WTC11 (cell line): ENCODE data around the gene TGM4.

Source experiments
- ESRRA ChIP-seq: sonication (generic); formaldehyde crosslinking; IDR thresholded peaks from 2 replicates; pipeline ENCODE4 v1.8.1; 2022; ENCODE audit warnings: mild to moderate bottlenecking, missing genetic modification reagents, borderline replicate concordance
- FOXP1 ChIP-seq: sonication (generic); formaldehyde crosslinking; IDR thresholded peaks from 2 replicates; pipeline ENCODE4 v1.8.0; 2022; ENCODE audit warnings: missing genetic modification reagents, mild to moderate bottlenecking, moderate library complexity, borderline replicate concordance
- MYBL2 ChIP-seq: sonication (generic); formaldehyde crosslinking; IDR thresholded peaks from 2 replicates; pipeline ENCODE4 v1.8.1; 2023; ENCODE audit warnings: mild to moderate bottlenecking, moderate library complexity, missing genetic modification reagents
- NFE2L1 ChIP-seq: sonication (generic); formaldehyde crosslinking; IDR thresholded peaks from 2 replicates; pipeline ENCODE4 v1.8.1; 2023; ENCODE audit warnings: missing genetic modification reagents
- TEAD4 ChIP-seq: sonication (generic); formaldehyde crosslinking; IDR thresholded peaks from 2 replicates; pipeline ENCODE4 v1.8.0; 2022; ENCODE audit warnings: mild to moderate bottlenecking, missing genetic modification reagents
- ZBTB21 ChIP-seq: sonication (generic); formaldehyde crosslinking; IDR thresholded peaks from 2 replicates; pipeline ENCODE4 v1.8.1; 2023; ENCODE audit warnings: mild to moderate bottlenecking, missing genetic modification reagents, borderline replicate concordance
- TF ChIP-seq, protein P1 (sequence below): sonication (generic); formaldehyde crosslinking; IDR thresholded peaks from 2 replicates; pipeline ENCODE4 v1.8.0; 2022; ENCODE audit warnings: mild to moderate bottlenecking, missing genetic modification reagents
- TF ChIP-seq, protein P2 (sequence below): sonication (generic); formaldehyde crosslinking; conservative IDR thresholded peaks from 2 replicates; pipeline ENCODE4 v1.8.1; 2022; ENCODE audit warnings: mild to moderate bottlenecking, missing genetic modification reagents
- TF ChIP-seq, protein P3 (sequence below): sonication (generic); formaldehyde crosslinking; IDR thresholded peaks from 2 replicates; pipeline ENCODE4 v1.8.0; 2023; ENCODE audit warnings: mild to moderate bottlenecking, missing genetic modification reagents
- TF ChIP-seq, protein P4 (sequence below): fragments of 200-600 bp; IDR thresholded peaks from 2 replicates; pipeline ENCODE4 v1.8.0; 2022; ENCODE audit warnings: antibody characterized with exemption
- TF ChIP-seq, protein P5 (sequence below): sonication (generic); formaldehyde crosslinking; IDR thresholded peaks from 2 replicates; pipeline ENCODE4 v1.8.1; 2022; ENCODE audit warnings: missing genetic modification reagents, borderline replicate concordance
- TF ChIP-seq, protein P6 (sequence below): sonication (generic); formaldehyde crosslinking; IDR thresholded peaks from 2 replicates; pipeline ENCODE4 v1.8.1; 2023; ENCODE audit warnings: mild to moderate bottlenecking, missing genetic modification reagents, borderline replicate concordance
- TF ChIP-seq, protein P7 (sequence below): sonication (generic); formaldehyde crosslinking; IDR thresholded peaks from 2 replicates; pipeline ENCODE4 v1.8.1; 2023; ENCODE audit warnings: mild to moderate bottlenecking, missing genetic modification reagents, moderate library complexity
- TF ChIP-seq, protein P8 (sequence below): sonication (generic); formaldehyde crosslinking; IDR thresholded peaks from 2 replicates; pipeline ENCODE4 v1.8.0; 2022; ENCODE audit warnings: mild to moderate bottlenecking, missing genetic modification reagents

DNA sequence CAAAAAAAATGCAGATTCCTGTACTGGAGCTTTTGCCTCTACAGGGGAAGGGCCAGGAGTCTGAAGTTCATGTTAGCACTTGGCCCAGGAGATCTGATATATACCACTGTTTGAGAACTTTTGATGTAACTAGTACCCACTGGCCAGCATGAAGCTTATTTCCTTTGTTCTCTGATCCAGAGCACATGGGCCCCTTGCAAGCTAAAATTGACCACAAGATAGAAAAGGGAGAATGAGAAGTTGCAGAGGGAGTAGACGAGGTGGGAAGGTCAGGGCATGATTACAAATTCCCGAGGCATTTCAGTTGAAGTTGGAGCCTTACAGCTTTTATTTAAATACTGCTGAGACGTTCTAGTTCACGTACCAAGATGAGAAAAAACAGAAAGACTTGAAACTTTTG lies 28.2 kb downstream of the TGM4 start:
- TF ChIP-seq, protein P1, sequence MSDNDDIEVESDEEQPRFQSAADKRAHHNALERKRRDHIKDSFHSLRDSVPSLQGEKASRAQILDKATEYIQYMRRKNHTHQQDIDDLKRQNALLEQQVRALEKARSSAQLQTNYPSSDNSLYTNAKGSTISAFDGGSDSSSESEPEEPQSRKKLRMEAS, result no peak
- TF ChIP-seq, protein P2, sequence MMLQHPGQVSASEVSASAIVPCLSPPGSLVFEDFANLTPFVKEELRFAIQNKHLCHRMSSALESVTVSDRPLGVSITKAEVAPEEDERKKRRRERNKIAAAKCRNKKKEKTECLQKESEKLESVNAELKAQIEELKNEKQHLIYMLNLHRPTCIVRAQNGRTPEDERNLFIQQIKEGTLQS, result no peak
- TF ChIP-seq ZBTB21 (CRISPR knock-in tag), result no peak
- no peak for TF ChIP-seq FOXP1 (CRISPR knock-in tag)
- TF ChIP-seq, protein P3, sequence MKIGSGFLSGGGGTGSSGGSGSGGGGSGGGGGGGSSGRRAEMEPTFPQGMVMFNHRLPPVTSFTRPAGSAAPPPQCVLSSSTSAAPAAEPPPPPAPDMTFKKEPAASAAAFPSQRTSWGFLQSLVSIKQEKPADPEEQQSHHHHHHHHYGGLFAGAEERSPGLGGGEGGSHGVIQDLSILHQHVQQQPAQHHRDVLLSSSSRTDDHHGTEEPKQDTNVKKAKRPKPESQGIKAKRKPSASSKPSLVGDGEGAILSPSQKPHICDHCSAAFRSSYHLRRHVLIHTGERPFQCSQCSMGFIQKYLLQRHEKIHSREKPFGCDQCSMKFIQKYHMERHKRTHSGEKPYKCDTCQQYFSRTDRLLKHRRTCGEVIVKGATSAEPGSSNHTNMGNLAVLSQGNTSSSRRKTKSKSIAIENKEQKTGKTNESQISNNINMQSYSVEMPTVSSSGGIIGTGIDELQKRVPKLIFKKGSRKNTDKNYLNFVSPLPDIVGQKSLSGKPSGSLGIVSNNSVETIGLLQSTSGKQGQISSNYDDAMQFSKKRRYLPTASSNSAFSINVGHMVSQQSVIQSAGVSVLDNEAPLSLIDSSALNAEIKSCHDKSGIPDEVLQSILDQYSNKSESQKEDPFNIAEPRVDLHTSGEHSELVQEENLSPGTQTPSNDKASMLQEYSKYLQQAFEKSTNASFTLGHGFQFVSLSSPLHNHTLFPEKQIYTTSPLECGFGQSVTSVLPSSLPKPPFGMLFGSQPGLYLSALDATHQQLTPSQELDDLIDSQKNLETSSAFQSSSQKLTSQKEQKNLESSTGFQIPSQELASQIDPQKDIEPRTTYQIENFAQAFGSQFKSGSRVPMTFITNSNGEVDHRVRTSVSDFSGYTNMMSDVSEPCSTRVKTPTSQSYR (CRISPR knock-in tag), result no peak
- TF ChIP-seq, protein P4, sequence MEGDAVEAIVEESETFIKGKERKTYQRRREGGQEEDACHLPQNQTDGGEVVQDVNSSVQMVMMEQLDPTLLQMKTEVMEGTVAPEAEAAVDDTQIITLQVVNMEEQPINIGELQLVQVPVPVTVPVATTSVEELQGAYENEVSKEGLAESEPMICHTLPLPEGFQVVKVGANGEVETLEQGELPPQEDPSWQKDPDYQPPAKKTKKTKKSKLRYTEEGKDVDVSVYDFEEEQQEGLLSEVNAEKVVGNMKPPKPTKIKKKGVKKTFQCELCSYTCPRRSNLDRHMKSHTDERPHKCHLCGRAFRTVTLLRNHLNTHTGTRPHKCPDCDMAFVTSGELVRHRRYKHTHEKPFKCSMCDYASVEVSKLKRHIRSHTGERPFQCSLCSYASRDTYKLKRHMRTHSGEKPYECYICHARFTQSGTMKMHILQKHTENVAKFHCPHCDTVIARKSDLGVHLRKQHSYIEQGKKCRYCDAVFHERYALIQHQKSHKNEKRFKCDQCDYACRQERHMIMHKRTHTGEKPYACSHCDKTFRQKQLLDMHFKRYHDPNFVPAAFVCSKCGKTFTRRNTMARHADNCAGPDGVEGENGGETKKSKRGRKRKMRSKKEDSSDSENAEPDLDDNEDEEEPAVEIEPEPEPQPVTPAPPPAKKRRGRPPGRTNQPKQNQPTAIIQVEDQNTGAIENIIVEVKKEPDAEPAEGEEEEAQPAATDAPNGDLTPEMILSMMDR, result no peak
- TF ChIP-seq, protein P5, sequence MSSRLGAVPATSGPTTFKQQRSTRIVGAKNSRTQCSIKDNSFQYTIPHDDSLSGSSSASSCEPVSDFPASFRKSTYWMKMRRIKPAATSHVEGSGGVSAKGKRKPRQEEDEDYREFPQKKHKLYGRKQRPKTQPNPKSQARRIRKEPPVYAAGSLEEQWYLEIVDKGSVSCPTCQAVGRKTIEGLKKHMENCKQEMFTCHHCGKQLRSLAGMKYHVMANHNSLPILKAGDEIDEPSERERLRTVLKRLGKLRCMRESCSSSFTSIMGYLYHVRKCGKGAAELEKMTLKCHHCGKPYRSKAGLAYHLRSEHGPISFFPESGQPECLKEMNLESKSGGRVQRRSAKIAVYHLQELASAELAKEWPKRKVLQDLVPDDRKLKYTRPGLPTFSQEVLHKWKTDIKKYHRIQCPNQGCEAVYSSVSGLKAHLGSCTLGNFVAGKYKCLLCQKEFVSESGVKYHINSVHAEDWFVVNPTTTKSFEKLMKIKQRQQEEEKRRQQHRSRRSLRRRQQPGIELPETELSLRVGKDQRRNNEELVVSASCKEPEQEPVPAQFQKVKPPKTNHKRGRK, result no peak
- TF ChIP-seq, protein P6, sequence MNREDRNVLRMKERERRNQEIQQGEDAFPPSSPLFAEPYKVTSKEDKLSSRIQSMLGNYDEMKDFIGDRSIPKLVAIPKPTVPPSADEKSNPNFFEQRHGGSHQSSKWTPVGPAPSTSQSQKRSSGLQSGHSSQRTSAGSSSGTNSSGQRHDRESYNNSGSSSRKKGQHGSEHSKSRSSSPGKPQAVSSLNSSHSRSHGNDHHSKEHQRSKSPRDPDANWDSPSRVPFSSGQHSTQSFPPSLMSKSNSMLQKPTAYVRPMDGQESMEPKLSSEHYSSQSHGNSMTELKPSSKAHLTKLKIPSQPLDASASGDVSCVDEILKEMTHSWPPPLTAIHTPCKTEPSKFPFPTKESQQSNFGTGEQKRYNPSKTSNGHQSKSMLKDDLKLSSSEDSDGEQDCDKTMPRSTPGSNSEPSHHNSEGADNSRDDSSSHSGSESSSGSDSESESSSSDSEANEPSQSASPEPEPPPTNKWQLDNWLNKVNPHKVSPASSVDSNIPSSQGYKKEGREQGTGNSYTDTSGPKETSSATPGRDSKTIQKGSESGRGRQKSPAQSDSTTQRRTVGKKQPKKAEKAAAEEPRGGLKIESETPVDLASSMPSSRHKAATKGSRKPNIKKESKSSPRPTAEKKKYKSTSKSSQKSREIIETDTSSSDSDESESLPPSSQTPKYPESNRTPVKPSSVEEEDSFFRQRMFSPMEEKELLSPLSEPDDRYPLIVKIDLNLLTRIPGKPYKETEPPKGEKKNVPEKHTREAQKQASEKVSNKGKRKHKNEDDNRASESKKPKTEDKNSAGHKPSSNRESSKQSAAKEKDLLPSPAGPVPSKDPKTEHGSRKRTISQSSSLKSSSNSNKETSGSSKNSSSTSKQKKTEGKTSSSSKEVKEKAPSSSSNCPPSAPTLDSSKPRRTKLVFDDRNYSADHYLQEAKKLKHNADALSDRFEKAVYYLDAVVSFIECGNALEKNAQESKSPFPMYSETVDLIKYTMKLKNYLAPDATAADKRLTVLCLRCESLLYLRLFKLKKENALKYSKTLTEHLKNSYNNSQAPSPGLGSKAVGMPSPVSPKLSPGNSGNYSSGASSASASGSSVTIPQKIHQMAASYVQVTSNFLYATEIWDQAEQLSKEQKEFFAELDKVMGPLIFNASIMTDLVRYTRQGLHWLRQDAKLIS (CRISPR knock-in tag), result no peak
- TF ChIP-seq MYBL2 (CRISPR knock-in tag), result no peak
- TF ChIP-seq, protein P7, sequence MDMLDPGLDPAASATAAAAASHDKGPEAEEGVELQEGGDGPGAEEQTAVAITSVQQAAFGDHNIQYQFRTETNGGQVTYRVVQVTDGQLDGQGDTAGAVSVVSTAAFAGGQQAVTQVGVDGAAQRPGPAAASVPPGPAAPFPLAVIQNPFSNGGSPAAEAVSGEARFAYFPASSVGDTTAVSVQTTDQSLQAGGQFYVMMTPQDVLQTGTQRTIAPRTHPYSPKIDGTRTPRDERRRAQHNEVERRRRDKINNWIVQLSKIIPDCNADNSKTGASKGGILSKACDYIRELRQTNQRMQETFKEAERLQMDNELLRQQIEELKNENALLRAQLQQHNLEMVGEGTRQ (CRISPR knock-in tag), result no peak
- TF ChIP-seq ESRRA (CRISPR knock-in tag), result no peak
- TF ChIP-seq, protein P8, sequence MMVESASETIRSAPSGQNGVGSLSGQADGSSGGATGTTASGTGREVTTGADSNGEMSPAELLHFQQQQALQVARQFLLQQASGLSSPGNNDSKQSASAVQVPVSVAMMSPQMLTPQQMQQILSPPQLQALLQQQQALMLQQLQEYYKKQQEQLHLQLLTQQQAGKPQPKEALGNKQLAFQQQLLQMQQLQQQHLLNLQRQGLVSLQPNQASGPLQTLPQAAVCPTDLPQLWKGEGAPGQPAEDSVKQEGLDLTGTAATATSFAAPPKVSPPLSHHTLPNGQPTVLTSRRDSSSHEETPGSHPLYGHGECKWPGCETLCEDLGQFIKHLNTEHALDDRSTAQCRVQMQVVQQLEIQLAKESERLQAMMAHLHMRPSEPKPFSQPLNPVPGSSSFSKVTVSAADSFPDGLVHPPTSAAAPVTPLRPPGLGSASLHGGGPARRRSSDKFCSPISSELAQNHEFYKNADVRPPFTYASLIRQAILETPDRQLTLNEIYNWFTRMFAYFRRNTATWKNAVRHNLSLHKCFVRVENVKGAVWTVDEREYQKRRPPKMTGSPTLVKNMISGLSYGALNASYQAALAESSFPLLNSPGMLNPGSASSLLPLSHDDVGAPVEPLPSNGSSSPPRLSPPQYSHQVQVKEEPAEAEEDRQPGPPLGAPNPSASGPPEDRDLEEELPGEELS (CRISPR knock-in tag), result no peak
- no peak for TF ChIP-seq TEAD4 (CRISPR knock-in tag)
- no peak for TF ChIP-seq NFE2L1
